SU-DHL-6 (cell line): ENCODE measurements around the gene LRRC8A.

ENCODE experiments used
- H2AFZ ChIP-seq: fragments of 200-600 bp; sonication (generic); 2 replicates; pipeline ENCODE4 v1.6.1; 2014; ENCODE audit warnings: low read depth, mild to moderate bottlenecking, moderate library complexity, mixed read lengths, antibody characterized with exemption, low read length; ENCODE audit not compliant: severe bottlenecking
- H3F3A ChIP-seq: fragments of 200-600 bp; shearing (Covaris generic); 2 replicates; pipeline ENCODE4 v1.6.0; 2016; ENCODE audit warnings: antibody characterized with exemption, mild to moderate bottlenecking; ENCODE audit not compliant: insufficient read depth
- H3K27ac ChIP-seq: fragments of 200-600 bp; sonication (generic); 2 replicates; pipeline ENCODE4 v1.5.1; 2016; ENCODE audit warnings: low read depth, mild to moderate bottlenecking, low read length, moderate library complexity, mixed read lengths
- H3K27me3 ChIP-seq: fragments of 200-600 bp; sonication (generic), shearing (Covaris generic); 2 replicates; pipeline ENCODE4 v1.6.0; 2014; ENCODE audit warnings: mild to moderate bottlenecking, low read length
- H3K36me3 ChIP-seq: fragments of 200-600 bp; sonication (generic); 2 replicates; pipeline ENCODE4 v1.6.1; 2014; ENCODE audit warnings: mild to moderate bottlenecking, low read length, mixed read lengths
- H3K4me2 ChIP-seq: fragments of 300-600, 200-600 bp; shearing (Covaris generic), sonication (generic); 2 replicates; pipeline ENCODE4 v1.6.0; 2014; ENCODE audit warnings: low read length, low read depth, mild to moderate bottlenecking; ENCODE audit not compliant: poor library complexity, severe bottlenecking
- H3K4me3 ChIP-seq: fragments of 200-600 bp; sonication (generic); 2 replicates; pipeline ENCODE4 v1.5.1; 2014; ENCODE audit warnings: antibody characterized with exemption, low read length, mild to moderate bottlenecking, mixed read lengths; ENCODE audit not compliant: insufficient read depth, poor library complexity, severe bottlenecking
- H3K79me2 ChIP-seq: fragments of 200-600 bp; sonication (generic); 2 replicates; pipeline ENCODE4 v1.6.1; 2014; ENCODE audit warnings: mild to moderate bottlenecking, low read length, moderate library complexity; ENCODE audit not compliant: insufficient read depth
- H3K9ac ChIP-seq: fragments of 200-600 bp; sonication (generic); 2 replicates; pipeline ENCODE4 v1.7.0; 2014; ENCODE audit warnings: mild to moderate bottlenecking, low read length
- H3K9me2 ChIP-seq: fragments of 200-600 bp; sonication (generic); replicated peaks from 2 replicates; pipeline ENCODE4 v1.6.1; 2014; ENCODE audit warnings: low read length; ENCODE audit not compliant: insufficient read depth
- H3K9me3 ChIP-seq: fragments of 200-600 bp; sonication (generic); 2 replicates; pipeline ENCODE4 v1.6.1; 2014; ENCODE audit warnings: low read length, mixed read lengths; ENCODE audit not compliant: insufficient read depth
- H4K20me1 ChIP-seq: fragments of 200-600 bp; sonication (generic); 2 replicates; pipeline ENCODE4 v1.6.1; 2014; ENCODE audit warnings: low read depth, mild to moderate bottlenecking, antibody characterized with exemption, low read length, moderate library complexity, mixed read lengths
- EZH2phosphoT487 ChIP-seq: fragments of 200-600 bp; sonication (generic), shearing (Covaris generic); conservative IDR thresholded peaks from 2 replicates; pipeline ENCODE4 v1.6.1; 2018; ENCODE audit warnings: mild to moderate bottlenecking, antibody characterized with exemption, low read length, moderate library complexity, mixed read lengths
- TF ChIP-seq, protein P1 (sequence below): fragments of 200-600 bp; sonication (generic); IDR thresholded peaks from one replicate; pipeline ENCODE4 v1.5.1; 2017; ENCODE audit warnings: antibody characterized with exemption, mild to moderate bottlenecking, low read length, moderate library complexity; ENCODE audit not compliant: insufficient read depth, poor library complexity, severe bottlenecking

The LRRC8A gene

DNA sequence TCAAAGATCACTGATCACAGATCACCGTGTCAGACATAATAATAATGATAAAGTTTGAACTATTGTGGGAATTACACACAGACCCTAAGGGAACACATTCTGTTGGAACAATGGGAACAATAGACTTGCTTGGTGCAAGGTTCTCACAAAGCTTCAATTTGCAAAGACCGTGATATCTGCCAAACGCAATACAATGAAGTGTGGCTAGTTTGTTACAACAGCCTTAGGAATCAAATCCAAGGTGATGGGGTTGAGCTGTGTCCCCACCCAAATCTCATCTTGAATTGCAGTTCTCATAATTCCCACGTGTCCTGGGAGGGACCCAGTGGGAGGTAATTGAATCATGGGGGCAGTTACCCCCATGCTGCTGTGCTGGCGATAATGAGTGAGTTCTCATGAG lies 21.0 kb upstream of the LRRC8A start:
- Histone ChIP-seq H3K27ac (no peak overlapping the region), H3F3A (0 out of 2 replicates have a peak, but pooled peaks cover 5% of the 10 kb centered on the region), H3K4me2 (no peak overlapping the region), H3K27me3 (no peaks in the 10 kb centered on the region), H3K9me3 (no peaks in the 10 kb centered on the region), H4K20me1 (no peaks in the 10 kb centered on the region), H3K79me2 (peaks cover 53% of the 10 kb centered on the region), H3K9ac (no peak overlapping the region), H2AFZ (no peak overlapping the region), H3K4me3 (no peak overlapping the region), H3K36me3 (no peaks in the 10 kb centered on the region), H3K9me2 (no peaks in the 10 kb centered on the region)
- TF ChIP-seq, protein P1, sequence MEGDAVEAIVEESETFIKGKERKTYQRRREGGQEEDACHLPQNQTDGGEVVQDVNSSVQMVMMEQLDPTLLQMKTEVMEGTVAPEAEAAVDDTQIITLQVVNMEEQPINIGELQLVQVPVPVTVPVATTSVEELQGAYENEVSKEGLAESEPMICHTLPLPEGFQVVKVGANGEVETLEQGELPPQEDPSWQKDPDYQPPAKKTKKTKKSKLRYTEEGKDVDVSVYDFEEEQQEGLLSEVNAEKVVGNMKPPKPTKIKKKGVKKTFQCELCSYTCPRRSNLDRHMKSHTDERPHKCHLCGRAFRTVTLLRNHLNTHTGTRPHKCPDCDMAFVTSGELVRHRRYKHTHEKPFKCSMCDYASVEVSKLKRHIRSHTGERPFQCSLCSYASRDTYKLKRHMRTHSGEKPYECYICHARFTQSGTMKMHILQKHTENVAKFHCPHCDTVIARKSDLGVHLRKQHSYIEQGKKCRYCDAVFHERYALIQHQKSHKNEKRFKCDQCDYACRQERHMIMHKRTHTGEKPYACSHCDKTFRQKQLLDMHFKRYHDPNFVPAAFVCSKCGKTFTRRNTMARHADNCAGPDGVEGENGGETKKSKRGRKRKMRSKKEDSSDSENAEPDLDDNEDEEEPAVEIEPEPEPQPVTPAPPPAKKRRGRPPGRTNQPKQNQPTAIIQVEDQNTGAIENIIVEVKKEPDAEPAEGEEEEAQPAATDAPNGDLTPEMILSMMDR: no peak
- TF ChIP-seq EZH2phosphoT487: no peak

DNA sequence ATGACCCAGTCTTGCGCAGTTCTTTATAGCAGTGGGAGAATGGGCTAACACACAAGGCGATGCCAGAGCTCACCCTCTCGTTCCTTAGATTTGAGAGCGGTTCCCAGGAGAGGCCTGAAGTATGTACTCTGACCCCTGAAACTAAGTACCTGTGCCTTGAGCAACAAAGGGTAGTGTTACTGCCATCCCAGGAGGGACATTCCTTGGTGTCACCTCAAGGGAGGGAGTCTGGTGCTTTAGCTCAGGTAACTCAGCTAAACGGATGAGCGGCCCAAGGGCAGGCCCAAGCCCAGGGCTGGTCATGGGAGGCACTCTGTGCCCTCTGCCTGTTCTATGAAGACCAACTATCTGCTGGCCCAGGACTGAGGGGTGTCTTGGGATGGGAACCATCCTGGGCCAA lies 20.4 kb upstream of the LRRC8A start:
- no peak overlapping the region for H3K4me3 ChIP-seq
- H4K20me1 ChIP-seq: no peaks in the 10 kb centered on the region
- H3K79me2 ChIP-seq: peaks cover 56% of the 10 kb centered on the region
- no peak overlapping the region for H3K27ac ChIP-seq
- 0 out of 2 replicates have a peak, but pooled peaks cover 5% of the 10 kb centered on the region for H3F3A ChIP-seq
- H3K9ac ChIP-seq: no peak overlapping the region
- H3K36me3 ChIP-seq: no peaks in the 10 kb centered on the region
- no peak overlapping the region for H3K4me2 ChIP-seq
- H3K27me3 ChIP-seq: no peaks in the 10 kb centered on the region
- no peaks in the 10 kb centered on the region for H3K9me3 ChIP-seq
- no peaks in the 10 kb centered on the region for H3K9me2 ChIP-seq
- TF ChIP-seq, protein P1: no peak
- TF ChIP-seq EZH2phosphoT487: no peak
- no peak overlapping the region for H2AFZ ChIP-seq

DNA sequence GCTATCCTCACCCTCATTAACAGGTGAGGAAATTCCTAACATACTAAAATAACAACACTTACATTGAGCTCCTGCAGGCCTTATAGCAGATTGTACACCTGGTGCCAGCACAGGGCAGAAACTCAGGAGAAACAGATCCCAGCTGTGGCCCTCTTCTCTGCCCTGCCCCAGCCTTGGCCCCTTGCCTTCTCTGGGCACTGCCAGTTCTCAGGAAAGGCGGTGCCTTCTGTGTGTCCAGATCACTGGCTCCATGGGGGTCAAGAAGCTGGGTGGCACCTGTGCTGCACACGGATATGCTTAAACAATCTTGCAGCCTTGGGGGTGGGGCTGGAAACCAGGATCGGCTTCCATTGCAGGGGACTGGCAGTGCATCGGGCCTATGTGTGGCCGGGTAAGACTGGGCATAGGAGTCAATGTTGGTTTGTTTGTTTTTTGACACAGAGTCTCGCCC lies 19.5 kb upstream of the LRRC8A start:
- H3F3A ChIP-seq: 0 out of 2 replicates have a peak, but pooled peaks cover 9% of the 10 kb centered on the region
- TF ChIP-seq EZH2phosphoT487: no peak
- TF ChIP-seq, protein P1: no peak
- H3K9ac ChIP-seq: no peak overlapping the region
- no peak overlapping the region for H3K4me2 ChIP-seq
- H3K9me2 ChIP-seq: no peaks in the 10 kb centered on the region
- H3K9me3 ChIP-seq: no peaks in the 10 kb centered on the region
- no peaks in the 10 kb centered on the region for H3K27me3 ChIP-seq
- no peak overlapping the region for H3K4me3 ChIP-seq
- no peaks in the 10 kb centered on the region for H4K20me1 ChIP-seq
- no peak overlapping the region for H2AFZ ChIP-seq
- H3K79me2 ChIP-seq: peaks cover 62% of the 10 kb centered on the region
- no peak overlapping the region for H3K27ac ChIP-seq
- H3K36me3 ChIP-seq: no peaks in the 10 kb centered on the region
